HL-60/S4 treated with phorbol 12-myristate 13-acetate at 8.2 ng/mL for 4 days and 3 days (cell line): Measurements from ENCODE around the gene ADAMTS19.
"Not testable (repeated sequence)": the region's sequence is repeated elsewhere in the genome, so short reads cannot be mapped to it uniquely, and the experiment has no call there.

Experiments used
- in situ Hi-C: fragments of 300-500 bp; cut with MboI; formaldehyde crosslinking; loops from 2 replicates; pipeline ENCODE4 v1.15.0; 2022; ENCODE audit warnings: low sequenced_read_pairs

ADAMTS19 gene, protein sequence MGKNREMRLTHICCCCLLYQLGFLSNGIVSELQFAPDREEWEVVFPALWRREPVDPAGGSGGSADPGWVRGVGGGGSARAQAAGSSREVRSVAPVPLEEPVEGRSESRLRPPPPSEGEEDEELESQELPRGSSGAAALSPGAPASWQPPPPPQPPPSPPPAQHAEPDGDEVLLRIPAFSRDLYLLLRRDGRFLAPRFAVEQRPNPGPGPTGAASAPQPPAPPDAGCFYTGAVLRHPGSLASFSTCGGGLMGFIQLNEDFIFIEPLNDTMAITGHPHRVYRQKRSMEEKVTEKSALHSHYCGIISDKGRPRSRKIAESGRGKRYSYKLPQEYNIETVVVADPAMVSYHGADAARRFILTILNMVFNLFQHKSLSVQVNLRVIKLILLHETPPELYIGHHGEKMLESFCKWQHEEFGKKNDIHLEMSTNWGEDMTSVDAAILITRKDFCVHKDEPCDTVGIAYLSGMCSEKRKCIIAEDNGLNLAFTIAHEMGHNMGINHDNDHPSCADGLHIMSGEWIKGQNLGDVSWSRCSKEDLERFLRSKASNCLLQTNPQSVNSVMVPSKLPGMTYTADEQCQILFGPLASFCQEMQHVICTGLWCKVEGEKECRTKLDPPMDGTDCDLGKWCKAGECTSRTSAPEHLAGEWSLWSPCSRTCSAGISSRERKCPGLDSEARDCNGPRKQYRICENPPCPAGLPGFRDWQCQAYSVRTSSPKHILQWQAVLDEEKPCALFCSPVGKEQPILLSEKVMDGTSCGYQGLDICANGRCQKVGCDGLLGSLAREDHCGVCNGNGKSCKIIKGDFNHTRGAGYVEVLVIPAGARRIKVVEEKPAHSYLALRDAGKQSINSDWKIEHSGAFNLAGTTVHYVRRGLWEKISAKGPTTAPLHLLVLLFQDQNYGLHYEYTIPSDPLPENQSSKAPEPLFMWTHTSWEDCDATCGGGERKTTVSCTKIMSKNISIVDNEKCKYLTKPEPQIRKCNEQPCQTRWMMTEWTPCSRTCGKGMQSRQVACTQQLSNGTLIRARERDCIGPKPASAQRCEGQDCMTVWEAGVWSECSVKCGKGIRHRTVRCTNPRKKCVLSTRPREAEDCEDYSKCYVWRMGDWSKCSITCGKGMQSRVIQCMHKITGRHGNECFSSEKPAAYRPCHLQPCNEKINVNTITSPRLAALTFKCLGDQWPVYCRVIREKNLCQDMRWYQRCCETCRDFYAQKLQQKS

DNA sequence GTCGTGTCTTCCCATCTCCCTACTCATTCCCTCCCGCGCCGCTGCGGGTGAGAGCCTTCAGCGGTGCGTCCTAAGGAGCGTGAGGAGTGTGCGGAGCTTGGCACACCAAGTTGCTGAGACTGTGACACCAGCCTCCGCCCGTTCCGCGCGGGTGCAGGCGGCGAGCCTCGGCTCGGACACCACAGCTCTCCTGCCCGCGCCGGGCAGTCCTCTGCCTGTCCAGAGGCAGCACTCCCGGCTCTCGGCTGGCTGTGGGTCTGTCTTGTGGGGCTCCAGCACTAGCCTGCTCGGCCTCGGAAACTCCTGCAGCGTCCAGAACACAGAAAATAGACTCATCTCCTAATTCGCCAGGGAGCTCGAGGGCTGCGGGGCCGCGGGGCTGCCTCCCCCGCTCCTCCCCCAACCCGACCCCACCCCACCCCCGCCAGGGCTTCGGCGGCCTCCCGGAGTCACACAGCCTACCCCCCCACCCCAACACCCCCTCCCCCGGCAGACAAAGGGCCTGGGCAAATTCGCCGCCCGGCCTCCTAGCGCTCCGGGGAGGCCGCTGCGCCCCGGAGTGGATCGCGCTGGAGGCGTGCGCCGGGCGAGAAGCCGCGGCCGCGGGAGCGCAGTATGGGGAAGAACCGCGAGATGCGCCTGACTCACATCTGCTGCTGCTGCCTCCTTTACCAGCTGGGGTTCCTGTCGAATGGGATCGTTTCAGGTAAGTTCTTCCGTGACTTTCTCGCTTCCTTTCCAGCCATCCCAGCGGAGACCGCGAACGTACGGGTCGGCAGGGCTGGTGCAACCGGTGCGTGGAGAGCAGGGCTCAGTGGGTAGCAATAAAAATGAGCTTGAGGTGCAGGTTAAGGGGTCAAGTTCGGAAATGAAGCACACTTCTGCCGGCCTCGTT lies at the start of gene ADAMTS19:
ADAMTS19 (plus strand) TSS at position 522 of the 895 bp plus-strand sequence; CDS start at position 616, 94 bp downstream.
- in situ Hi-C loops, result no loop called here

DNA sequence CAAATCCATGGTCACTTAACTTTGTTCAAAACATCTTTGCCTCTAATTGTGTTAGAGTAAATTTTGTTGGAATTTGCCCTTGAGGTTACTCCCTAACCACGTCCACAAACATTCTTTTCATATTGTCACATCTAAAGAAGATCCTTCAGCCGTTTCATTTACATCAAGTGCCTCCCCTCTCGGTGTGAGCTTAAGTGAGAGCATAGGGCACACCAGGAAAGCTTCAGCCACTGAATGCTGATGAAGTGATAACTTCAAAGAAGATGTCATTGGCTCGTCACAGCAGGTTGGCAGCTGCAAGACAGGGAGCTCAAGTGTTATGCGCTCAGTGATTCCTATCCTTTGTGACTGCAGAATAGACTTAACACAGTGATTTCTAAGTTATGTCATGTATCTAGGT lies 49.6 kb upstream of the ADAMTS19 start:
- in situ Hi-C loops, result no loop called here

DNA sequence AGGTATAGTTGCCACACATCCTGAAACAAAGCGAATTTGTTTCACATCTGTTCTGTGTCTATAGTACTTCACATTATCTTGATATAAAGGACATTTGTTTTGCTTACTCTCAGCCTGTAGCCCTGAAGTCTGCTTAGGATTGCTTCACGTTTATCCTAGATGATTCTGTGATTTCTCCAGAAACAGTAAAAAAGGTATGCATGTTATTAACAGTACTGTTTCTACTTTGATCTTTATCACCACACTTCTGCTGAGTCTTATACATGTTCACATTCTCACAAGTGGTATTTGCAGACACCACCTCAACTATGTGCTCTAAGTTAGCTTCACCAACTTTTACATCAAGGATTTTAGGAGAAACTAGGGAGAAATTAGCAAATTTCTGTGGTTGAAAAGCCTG lies 47.4 kb upstream of the ADAMTS19 start:
- in situ Hi-C loops, result no loop called here

DNA sequence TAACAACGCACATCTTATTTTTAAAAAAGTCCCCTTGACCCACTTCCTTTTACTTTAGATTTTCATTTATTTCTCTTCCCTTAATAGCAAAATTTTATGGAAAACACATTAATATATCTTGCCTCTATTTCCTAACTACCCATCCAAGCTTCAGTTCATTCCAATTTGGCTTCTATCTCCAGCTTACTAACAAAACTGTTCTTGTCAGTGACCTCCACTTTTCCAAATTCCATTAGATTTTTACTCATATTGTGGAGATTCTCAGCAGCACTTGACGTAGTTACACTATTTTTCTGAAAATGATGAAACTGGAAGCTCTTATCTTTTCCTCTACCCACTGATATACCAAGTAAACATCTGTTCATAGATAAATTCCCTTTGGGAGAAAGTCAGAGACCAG lies 46.5 kb upstream of the ADAMTS19 start:
- in situ Hi-C loops, result no loop called here

DNA sequence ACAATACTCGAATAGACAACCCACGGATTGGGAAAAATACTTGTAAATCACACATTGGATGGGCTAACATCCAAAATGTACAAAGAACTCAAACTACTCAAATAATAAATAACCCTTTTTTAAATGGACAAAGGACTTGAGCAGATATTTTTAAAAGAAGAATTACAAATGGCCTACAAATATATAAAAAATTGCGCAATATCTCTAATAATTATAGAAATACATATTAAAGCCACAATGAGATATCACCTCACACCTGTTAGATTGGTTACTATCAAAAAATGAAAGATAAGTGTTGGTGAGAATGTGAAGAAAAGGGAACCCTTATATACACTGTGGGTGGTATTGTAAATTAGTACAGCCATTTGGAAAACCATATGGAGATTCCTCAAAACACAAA lies 40.8 kb upstream of the ADAMTS19 start:
- in situ Hi-C loops, result no loop called here

DNA sequence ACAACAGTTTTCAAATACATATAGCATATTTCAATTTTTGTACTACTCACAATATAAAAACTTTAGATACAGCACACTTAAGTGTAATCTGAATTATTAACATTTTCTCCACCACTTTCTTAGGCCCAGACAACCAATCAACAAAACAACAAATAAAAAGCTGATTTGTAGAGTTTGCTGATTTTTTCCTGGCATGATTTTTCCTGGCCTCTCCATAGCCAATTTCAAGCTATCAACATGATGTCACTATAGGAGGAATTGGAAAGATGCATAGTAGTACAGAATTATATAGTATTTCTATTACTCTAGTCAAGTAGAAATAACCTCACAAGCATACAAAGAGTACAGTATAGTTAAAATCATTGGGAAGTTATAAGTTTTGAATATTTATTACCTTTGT lies 35.1 kb upstream of the ADAMTS19 start:
- in situ Hi-C loops, result no loop called here

DNA sequence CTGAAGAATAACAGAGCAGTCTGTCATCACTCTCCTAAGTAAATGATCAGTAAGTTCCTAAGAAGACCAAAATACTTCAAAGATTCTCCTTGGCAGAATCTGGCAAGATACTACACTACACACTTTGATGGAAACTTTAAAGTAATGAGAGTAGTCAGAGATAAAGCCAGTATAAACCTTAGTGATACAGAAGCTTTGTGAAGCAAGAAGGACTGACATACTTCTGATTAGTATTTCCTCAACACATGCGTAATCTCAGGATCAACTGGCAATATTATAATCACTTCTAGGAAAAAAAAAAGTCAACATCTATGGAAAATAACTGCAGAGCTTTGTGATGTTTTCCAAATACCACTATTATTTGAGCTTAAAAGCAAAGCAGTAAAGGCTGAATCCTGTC lies 34.0 kb upstream of the ADAMTS19 start:
- in situ Hi-C loops, result no loop called here

DNA sequence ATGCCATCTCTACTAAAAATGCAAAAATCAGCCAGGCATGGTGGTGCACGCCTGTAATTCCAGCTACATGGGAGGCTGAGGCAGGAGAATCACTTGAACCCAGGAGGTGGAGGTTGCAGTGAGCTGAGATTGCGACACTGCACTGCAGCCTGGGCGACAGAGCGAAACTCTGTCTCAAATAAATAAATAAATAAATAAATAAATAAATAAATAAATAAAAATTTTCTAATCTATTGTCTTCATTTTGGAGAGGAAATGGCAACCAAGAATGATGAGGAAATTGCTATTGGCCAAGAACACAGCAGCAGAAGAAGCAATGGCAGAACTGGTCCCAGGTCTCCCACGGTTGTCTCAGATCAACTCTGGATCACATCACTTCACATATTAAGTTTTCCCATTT lies 31.5 kb upstream of the ADAMTS19 start:
- in situ Hi-C loops, result not testable (repeated sequence)

DNA sequence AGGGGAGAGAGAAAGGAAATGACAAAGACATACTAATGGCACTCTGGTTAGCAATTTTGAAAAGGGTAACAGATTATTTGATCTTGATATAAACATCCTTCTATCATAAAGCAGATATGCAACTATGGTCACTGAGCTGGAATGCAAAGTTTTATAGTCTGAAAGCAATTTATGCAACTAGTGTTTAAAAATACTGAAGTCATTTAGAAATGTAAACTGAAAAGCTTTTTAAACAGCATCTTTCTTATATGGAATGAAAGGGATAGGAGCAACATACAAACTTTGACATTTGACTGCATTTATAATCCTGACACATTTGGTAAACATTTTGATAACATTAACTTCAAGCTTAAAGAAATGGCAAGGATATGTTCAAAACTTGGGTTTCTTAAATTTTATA lies 28.7 kb upstream of the ADAMTS19 start:
- in situ Hi-C loops, result no loop called here

DNA sequence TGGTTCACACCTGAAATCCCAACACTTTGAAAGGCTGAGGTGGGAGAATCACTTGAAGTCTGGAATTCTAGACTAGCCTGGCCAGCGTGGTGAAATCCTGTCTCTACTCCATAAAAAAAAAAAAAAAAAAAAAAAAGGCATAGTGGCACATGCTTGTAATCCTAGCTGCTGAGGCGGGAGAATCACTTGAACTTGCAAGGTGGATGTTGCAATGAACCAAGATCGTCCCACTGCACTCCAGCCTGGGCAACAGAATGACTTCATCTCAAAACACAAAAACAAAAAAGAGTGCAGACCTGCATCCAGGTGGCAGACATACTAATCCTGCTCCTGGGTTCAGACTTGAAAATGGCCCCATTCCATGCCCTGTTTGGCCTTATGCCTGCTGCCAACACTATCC lies 21.8 kb upstream of the ADAMTS19 start:
- in situ Hi-C loops, result no loop called here

DNA sequence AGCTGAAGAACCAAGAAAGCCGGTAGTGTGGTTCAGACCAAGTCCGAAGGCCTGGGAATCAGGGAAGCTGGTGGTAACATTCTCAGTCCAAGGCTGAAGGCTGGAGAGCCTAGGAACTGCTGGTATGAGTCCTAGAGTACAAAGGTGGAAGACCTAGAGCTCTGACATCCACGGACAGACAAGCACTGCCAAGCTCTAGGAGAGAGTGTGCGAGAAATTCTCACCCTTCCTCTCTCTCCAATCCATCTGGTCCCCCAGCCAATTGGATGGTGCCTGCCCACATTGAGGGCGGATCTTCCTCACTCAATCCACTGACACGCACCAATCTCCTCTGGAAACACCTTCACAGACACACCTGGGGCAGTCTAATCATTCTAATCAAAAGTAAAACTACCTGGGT lies 19.7 kb upstream of the ADAMTS19 start:
- in situ Hi-C loops, result no loop called here

DNA sequence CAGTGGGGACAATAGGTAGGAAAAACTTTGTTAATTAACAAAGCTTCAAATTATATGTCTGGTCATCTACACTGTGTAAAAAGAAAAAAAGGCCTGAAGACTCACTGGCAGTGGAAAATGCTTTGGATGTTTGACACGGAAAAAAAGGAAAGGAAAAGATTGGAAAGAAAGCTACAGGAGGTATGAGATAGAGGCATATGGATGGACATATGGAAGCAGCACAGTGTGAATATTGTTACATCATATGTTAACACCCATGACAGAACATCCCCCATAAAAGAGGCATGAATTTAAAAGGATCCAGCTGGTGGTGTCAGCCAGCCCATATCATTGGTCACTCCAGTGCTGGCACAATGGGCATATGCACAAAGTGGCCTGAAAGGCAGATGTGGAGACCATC lies 19.0 kb upstream of the ADAMTS19 start:
- in situ Hi-C loops, result no loop called here

DNA sequence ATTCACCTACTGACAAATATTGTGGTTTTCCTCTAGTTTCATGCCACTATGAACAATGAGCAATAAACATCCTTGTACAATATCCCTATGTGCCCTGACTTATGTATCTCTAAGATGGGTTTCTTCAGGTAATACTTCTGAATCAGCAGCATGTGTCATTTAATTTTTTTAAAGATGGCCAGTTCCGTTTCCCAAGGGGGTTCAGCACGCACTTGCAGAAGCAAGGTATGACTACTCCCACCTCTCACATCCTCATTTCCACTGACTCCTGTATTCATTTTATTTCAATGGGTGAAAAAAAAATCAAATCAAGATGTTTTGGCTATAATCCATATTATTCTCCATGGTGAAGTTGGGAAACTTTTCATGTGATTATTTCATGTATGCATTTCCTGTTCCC lies 14.7 kb upstream of the ADAMTS19 start:
- in situ Hi-C loops, result no loop called here

DNA sequence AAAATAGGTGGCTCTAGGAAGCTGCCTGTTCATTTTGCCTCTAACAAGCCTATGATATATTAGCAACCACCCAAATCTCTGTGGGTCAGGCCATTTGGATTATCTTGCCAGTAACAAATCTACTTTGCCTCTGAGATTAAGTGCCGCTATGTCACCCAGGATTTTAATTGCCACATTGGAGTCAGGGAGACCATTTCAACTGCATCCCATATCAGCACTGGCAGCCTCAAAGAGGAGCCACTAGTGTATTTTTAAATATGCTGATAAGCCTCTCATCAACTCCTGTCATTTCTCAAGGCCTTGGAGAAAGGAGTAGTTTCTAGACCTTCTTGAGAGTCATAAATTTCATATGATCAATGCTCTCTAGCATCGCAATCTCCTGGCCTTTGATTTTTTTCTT lies 12.1 kb upstream of the ADAMTS19 start:
- in situ Hi-C loops, result no loop called here

DNA sequence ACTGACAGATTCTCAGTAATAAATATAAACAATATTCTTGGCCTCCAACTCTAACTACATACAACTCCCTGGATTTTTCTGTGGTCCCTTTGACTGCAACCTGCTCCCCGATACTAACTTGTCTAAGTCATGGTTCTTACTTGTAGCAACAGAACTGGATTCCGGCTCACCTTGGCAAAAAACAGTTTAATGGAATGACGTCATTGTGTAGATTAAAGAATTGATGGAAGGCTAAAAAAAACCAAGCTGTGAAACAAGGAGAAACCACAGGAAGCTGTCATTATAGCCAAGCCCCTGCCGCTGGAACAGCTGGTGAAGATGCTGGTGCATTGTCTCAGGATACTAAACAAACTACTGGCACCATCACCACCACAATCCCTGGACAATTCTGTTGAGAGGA lies 11.4 kb upstream of the ADAMTS19 start:
- in situ Hi-C loops, result no loop called here

DNA sequence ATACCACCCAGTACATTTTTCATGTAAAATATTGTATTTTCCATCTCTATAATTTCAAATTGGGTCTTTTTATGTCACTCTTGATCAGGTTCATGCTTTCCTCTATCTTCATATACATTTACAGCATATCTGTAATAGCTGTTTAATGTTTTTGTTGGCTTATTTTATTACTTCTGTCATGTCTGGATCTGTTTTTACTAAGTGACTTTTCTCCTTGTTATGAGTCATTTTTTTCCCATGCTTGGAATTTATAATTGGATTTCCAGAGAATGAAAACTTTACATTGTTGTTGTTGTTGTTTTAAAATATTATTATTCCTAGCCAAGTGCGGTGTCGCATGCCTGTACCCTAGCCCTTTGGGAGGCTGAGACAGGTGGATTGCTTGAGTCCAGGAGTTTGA lies 5.6 kb upstream of the ADAMTS19 start:
- in situ Hi-C loops, result no loop called here

DNA sequence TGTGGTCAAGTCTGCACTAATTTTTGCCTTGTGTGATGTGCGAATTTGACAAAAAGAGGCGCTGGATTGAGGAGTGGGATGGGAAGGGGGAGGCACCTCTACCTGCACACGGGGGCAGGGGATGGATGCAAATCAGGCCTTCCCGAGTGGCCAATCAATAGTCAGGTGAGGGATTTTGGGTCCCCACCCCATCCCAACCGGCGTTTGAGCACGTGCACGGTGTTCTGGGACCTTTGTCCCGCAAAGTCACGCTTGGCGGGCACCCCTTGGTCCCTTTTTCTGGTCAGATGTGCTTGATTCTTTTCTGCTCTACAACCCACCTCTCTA lies 685 bp upstream of the ADAMTS19 start:
- in situ Hi-C loops, result no loop called here

DNA sequence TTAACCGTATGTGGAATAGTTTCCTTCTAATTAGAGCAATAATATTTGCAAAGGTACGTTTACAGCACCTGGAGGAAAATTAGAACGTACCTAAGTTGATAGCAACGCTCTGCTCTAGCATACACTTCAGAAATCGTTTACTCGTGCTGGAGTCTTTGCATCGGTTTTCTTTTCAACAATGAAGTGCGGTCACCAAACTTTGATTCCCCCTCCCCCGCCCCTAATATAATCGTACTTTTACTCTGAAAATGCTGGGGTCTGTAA lies 506 bp downstream of the ADAMTS19 start:
- in situ Hi-C loops, result no loop called here

DNA sequence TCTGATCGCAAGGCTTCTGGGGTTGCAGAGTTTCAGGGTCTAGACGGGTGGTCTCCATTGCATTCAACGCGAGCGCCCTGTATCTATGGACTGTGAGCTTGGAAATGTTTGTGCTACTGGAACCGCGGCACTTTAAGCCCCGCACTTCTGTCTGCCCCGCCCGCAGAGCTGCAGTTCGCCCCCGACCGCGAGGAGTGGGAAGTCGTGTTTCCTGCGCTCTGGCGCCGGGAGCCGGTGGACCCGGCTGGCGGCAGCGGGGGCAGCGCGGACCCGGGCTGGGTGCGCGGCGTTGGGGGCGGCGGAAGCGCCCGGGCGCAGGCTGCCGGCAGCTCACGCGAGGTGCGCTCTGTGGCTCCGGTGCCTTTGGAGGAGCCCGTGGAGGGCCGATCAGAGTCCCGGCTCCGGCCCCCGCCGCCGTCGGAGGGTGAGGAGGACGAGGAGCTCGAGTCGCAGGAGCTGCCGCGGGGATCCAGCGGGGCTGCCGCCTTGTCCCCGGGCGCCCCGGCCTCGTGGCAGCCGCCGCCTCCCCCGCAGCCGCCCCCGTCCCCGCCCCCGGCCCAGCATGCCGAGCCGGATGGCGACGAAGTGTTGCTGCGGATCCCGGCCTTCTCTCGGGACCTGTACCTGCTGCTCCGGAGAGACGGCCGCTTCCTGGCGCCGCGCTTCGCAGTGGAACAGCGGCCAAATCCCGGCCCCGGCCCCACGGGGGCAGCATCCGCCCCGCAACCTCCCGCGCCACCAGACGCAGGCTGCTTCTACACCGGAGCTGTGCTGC lies 1.0 kb downstream of the ADAMTS19 start:
- in situ Hi-C loops, result no loop called here

DNA sequence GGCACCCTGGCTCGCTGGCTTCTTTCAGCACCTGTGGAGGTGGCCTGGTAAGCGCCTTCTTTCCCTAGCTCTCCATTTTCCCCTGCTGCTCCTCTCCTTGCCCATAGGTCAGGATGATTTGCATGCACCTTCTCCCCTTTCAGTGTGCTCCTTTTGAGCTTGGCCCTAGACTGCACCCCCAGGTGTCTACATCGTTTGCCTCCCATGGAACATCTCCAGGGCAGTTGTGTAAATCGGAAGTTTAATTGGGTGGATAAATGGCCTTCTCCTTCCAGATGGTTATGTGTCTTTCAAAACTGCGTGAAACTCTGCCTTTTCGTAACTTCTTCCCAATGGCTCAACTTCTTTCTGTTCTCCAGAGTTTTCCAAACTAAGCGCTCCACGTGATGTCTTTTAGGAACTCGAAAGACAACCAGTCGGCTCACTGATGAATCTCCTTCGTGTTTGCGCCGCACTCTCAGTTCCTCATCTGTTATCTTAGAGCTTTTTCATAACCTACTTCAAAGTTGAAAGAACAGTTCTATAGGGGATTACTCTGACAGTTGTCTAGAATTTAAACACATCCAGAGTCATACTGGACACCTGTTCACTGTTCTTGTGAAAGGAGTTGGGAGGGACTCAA lies 1.7 kb downstream of the ADAMTS19 start:
- in situ Hi-C loops, result no loop called here
